Left forelimb (tissue), 1 donor: ENCODE data around the gene OR10AD1.

Source experiments
- DNase-seq: peaks from one replicate; pipeline ENCODE4 v3.0.0-alpha.2; 2018; ENCODE audit warnings: low spot score

The OR10AD1 gene

GRCh38 chr12:48191096-48191495, 12.0 kb downstream of the OR10AD1 start:
- DNase-seq: no peak

GRCh38 chr12:48189331-48190125, 13.6 kb downstream of the OR10AD1 start:
- DNase-seq: no peak

DNA sequence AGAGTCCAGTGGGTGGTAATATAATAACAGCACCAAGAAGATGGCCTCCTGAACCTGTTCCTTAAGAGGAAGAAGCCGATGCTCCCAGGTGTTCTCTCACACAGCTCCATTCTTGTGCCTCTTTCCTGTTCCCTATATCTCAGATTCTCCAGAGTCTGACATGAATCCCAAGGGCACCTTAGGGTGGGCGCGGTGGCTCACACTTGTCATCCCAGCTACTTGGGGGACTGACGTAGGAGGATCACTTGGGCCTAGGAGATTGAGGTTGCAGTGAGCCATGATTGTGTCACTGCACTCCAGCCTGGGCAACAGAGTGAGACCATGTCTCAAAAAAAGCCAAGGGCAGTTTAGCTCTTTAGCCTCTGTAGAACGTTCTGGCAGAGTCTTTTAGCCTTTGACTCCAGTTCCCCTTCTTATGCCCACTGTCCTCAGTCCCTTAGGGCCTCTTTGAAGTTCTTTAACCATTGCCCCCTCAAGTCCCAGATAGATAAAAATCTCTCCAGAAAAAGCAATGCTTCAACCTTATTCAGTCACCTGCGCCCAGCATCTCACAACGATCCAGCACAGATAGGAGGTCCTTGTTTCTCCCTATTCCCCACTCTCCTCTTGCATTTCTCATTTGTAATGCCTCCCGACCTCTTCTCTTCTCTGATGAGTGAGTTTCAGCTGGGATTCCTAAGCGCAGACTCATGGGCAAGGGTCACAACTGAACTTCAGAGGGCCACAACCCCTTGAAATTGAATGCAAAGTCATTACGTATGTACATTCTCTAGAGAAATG, 15.0 kb downstream of the OR10AD1 start:
- no peak for DNase-seq

DNA sequence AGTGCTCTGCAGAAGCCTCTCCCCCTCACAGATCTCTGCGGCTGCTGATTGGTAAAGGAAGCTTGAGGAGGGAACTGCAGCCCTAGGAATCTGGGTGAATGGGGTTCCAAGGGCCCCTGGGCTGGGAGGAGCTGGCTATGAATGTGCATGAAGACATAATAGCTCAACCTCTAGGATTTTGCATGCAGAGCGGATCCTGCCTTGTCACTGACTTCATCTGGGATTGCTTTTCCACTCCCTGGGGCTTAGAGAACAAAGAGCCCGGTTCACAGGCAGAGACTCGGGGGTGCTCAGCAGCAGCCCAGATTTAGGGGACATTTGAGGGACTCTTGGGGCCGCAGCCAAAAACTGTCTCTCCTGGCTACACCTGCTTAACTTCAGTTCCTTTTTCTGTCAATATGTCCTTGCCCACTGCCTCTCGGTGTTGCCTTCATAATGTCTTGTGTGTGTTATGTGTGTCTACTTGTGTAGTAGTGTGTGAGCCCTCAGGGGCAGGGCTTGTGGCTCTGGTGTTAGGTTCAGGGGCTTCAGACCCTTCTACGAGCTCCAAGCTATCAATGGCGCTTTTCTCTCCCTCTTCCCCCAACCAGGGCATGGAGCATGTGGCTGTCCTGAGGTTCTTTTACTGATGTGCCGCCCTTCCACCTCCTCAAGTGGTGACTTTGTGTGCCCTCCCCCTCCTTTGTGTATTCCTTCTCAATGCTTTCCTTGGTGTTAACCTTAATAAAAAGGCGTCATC, 17.7 kb downstream of the OR10AD1 start:
- DNase-seq: no peak

GRCh38 chr12:48184549-48184922, 18.6 kb downstream of the OR10AD1 start:
- no peak for DNase-seq

DNA sequence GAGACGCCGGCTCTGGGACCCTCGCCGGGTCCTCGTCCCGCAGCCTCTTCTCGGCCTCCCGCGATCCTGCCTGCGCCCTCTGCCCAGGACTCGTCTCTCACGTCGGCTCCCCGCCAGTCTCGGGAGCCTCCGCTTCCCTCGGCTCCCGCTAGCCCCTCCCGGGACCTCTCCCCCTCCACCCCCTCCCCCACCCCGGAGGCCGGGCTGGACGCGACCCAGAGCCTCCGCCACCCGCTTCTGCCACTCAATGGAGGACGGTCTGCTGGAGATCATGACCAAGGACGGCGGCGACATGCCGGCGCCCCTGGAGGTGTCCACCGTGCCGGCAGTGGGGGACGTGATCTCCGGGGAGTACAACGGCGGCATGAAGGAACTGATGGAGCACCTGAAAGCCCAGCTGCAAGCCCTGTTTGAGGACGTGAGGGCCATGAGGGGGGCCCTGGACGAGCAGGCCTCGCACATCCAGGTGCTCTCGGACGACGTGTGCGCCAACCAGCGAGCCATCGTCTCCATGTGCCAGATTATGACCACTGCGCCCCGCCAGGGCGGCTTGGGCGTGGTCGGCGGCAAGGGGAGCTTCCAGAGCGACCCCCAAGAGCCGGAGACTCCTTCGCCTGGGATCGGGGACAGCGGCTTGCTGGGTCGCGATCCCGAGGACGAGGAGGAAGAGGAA, 19.1 kb downstream of the OR10AD1 start:
- no peak for DNase-seq

- peak; percentile 78 for DNase-seq
Observed at GRCh38 chr12:48183091-48183875, 19.8 kb downstream of the OR10AD1 start, which contains the start of gene CCDC184. Gene CCDC184 (plus strand): TSS chr12:48183644. CDS start chr12:48184123, 479 bp downstream.

DNA sequence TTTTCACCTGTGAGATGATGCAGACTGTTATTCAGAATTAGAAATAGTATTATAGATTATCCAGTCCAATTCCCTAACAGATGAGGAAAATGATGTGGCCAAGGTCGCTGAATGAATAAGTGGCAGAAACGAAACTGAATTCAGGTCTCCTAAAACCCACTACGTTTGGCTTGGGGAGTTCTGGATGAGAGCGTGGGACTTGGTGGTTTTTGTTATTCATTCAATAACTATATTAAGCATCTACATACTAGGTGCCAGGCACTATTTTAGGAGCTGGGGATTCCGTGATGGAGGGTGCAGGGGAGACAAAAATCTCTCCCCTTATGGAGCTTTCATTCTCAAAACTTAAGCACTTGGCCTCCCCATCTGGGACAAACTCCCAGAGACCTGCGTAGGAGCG, 20.5 kb downstream of the OR10AD1 start:
- DNase-seq: no peak

GRCh38 chr12:48180857-48181495, 22.1 kb downstream of the OR10AD1 start:
- no peak for DNase-seq

DNA sequence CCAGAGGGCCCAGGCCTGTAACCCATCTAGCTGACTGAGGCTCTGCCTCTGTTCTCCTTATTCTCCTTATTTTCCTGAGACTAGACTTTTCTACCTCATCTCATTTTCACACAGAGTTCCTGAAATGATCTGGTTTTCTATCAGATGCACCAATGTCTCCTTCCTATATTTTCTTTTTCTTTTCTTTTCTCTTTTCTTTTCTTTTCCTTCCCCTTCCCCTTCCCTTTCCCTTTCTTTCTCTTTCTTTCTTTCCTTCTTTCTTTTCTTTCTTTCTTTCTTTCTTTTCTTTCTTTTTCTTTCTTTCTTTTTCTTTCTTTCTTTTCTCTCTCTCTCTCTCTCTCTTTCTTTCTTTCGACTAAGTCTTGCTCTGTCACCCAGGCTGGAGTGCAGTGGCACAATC, 22.7 kb downstream of the OR10AD1 start:
- no peak for DNase-seq

GRCh38 chr12:48179466-48179865, 23.6 kb downstream of the OR10AD1 start:
- DNase-seq: no peak

DNA sequence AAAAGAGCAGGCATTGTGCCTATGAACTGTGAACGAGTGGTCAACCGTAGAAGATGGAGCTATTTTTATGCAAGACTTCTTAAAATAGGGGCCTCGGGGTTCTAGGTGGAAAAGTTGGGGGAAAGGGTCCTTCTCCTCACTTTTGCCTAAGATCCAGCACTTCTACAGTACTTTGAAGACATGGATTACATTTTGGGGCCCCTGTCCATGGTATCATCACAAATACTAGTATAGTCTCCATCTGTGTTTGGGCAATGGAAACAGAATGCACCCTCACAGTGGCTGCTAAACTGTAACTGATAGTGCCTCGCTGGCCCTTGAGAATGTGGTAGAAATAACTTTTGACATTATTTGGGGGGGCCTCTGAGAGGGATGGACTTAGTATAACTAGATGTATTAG, 25.1 kb downstream of the OR10AD1 start:
- DNase-seq: no peak

- DNase-seq: no peak
Observed at GRCh38 chr12:48176417-48176751, 26.7 kb downstream of the OR10AD1 start.

DNA sequence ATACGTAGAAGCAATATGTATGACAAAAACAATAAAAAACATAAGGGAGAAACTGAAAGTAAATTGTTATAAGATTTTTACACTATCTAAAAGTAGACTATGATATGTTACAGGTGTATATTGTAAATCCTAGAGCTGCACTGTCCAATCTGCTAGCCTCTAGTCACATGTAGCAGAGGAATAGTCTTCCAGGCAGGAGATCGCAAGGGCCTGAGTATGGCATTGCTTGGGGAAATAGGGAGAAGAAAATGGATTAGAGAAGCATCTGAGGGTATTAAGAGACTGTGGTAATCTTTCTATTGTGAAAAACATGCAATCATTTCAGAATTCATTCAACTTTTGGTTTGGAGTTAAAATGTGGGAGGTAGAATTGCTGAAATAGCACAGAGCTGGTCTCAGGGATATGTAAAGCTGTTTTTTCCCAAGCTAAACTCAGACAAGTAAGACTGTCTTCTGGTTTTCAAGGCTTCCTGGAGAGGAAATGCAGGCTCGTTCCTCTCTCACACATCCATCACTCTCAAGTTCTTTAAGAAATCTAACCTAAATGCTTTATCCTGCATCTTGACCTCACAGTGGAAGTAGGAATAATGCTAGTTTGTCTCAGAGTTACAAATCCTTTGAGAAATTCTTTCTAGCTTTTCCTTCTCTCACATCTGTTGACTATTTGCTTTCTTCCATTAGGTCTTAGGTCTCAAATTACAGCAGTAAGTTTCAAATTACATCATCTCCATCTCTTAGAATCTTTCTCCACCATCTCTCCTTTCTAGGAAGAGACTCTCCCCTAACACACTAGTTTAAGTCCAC, 27.3 kb downstream of the OR10AD1 start:
- DNase-seq: no peak

GRCh38 chr12:48169011-48169410, 34.1 kb downstream of the OR10AD1 start:
- DNase-seq: no peak

DNA sequence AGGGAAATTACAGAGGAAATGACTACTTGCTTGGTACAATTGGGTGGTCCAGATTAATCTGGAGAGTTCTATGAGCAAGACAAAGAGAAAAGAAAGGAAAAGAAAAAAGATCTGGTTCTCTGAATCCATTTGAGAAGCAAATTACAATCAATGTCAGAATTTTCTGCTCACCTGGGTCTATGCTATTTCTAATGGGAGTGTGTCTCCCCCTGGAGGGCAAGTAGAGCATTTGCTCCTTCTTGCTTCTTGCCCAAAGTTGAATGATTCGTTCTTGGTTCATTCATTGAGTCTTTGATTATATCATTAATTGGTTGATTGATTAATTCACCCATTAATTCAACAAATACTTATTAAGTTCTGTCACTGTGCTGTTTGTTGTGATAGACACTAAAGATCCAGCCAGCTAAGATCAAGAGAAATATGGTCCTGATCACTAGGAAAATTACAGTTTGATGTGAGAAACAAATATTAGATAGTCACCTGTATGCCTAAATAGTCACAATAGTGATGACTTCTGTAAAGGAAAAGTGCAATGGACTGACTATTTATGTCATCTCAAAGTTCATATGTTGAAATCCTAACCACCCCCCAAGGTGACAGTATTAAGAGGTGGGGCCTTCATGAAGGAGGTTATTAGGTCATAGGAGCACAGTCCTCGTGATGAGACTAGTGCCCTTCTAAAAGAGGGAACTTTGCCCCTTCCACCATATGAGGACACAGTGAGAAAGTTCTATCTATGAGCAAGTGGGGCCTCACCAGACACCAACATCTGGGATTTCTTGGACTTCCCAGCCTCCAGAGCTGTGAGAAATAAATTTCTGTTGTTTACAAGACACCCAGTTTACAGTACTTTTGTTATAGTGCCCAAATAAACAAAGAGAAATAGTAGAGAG, 37.8 kb downstream of the OR10AD1 start:
- DNase-seq: no peak

DNA sequence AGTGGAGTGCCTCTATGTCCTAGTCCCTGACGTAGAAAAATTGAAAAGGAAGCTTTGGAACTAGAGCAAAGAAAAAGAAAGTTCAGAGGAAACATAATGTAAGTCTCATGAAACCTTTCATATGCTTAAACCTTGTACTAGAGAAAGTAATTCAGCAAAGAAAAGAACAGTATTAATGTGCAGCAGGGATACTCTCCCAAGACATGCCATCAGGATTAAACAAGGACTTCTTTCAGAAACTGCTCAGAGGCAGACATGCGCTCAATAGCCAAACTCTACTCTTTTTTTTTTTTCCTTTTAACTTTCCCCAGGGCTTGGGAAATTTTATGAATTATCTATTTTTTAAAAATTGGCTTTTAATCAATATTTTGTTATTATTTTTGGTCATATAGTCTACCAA, 38.6 kb downstream of the OR10AD1 start:
- no peak for DNase-seq

GRCh38 chr12:48163150-48163747, 39.8 kb downstream of the OR10AD1 start:
- no peak for DNase-seq

- DNase-seq: no peak
Observed at GRCh38 chr12:48160807-48161206, 42.3 kb downstream of the OR10AD1 start.
